HG03378 (cell line): Measurements from ENCODE around the gene NPB.

Experiments
- ATAC-seq: cut with Tn5 transposase; IDR thresholded peaks from one replicate; pipeline ENCODE4 v1.9.1; 2021; ENCODE audit warnings: mild to moderate bottlenecking, moderate library complexity; ENCODE audit not compliant: unreplicated experiment

NPB gene

DNA sequence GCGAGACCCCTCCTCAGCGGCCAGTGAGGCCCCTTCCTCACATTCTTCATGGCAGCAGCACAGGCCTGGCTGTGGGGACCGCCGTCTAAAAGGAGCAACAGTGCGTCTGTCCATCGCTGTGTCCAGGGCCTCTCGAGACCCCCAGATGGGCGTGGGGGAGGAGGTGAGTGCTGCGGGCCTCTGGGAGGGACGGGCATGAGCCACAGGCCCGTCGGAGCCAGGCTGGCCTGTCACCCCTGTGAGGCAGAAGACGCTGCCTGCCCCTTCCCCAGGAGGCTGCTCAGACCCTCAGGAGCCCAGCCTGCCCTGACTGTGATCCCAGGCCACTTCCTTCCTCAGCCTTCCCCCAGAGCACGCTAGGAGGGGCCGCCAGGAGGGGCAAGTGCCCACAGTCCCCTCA, 37.2 kb downstream of the NPB start:
- ATAC-seq = no peak

DNA sequence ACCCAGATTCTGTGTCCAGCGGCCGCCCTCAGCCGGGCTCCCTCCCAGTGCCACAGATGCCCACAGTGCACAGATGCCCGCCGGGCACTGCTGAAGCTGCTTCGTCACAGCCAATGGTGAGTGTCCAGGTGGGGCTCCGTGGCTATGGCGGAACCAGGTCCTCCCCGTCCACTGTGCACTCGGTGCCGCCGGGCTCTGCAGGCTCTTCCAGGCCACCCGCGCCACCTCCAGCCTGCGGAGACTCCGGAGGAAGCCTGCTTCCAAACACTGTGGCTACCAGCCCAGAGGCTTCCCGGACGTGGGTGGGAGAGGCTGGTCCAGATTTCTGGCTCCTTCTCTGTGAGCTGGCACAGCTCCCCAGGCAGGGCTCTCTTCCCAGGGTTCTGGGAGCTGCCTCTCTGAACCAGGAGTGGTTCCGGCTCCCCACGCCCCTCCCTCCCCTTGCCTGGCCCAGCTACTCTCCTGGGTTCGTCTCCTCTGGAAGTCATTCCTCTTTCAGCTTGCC, 37.9 kb downstream of the NPB start:
- no peak for ATAC-seq

DNA sequence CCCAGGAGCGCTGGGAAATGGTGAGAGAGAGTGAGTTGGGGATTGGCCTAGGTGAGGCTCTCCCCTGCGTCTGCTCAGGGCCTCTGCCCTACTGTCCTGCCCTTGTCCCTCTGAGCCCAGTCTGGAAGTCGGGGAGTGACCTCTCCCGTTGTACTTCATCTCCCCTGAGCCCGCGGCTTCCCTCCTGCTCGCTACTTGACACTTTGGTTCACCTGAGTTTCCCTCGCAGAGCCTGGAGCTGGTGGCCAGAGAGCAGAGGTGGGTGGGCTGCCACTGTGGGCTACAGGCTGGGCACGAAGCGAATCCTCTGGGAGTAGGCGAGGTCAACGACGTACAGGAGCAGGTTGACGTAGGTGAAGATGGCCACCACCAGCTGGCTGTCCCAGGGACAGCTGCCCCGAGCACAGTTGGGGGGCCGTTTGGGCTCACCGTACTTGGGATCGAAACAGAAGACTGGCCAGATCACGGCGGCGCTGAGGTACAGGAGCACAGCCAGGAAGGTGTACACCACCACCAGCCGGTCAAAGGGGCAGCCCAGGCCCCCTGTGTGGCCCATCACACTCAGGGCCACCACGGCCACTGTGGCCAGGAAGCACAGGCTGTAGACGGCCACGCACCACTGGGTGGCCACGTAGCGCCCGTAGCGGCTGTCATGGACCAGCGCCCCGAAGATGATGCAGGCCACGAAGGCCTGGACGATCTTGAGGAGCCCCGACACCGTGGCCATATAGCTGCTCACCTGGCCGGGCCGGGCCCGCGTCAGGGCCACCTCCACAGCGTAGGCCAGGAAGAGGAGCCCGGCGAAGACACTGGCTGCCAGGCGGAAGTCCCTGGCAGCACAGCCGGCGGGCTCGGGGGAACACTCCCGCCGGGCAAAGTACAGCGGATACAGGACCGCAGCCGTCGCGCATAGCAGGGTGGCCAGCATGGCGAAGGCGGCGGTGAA, 38.8 kb downstream of the NPB start:
- ATAC-seq = no peak

DNA sequence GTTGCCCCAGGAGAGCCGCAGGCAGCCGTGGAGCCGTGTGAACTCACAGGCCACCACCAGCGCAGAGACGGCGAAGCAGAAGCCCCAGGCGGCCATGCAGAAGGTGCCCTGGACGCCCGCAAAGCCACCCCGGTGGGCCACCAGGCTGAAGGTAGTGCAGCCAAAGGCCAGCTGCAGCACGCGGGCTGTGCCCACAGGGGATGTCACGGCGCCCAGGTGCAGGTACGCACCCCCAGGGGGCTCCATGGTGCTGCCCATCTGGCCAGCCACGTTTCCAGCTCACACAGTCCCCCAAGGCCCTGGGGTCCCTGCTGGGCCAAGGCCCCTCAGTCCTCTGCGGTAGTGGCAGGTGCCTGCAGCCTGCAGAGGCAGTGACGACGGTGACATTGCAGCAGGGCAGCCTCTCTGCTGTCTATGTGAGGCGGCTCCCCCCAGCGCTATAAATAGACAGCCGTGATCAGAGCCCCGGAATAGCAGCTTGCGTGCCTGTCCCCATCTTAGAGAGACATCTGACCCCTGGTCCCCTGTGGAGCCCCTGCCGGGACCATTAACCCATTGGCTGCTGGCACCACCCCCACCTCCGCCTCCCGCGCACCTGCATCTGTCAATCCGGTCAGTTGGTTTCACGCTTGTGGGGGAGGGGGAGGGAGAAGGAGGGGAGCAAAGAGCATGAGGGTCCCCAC, 39.6 kb downstream of the NPB start:
- no peak for ATAC-seq

DNA sequence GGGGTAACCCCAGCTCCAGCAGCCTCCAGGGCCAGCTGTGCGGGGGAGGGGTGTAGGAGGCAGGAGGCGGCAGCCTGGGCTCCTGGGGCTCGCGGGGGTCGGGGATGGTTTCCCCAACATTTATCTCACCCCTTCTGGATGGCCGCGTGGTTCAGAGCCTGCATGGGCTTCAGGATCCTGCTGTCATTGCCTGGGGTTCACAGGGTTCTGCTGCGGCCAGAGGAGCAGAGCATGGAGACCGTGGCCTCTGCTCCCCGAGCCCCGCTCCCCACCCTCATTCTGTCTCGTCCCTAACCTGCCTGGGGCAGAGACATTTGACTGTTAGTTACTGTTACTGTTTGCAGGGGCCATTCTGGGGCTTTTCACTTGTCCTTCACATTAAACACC, 40.1 kb downstream of the NPB start:
- no peak for ATAC-seq

DNA sequence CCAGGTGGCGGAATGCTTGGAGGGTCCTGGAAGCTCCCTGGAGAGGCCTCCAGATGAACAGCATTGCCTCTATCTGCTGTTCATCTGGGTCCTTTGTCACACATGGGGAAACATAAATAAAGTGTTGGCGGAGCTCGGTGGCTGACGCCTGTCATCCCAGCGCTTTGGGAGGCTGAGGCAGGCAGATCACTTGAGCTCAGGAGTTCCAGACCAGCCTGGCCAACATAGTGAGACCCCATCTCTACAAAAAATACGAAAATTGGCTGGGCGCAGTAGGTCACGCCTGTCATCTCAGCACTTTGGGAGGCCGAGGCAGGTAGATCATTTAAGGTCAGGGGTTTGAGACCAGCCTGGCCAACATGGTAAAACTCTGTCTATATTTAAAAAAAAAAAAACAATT, 42.8 kb downstream of the NPB start:
- no peak for ATAC-seq

DNA sequence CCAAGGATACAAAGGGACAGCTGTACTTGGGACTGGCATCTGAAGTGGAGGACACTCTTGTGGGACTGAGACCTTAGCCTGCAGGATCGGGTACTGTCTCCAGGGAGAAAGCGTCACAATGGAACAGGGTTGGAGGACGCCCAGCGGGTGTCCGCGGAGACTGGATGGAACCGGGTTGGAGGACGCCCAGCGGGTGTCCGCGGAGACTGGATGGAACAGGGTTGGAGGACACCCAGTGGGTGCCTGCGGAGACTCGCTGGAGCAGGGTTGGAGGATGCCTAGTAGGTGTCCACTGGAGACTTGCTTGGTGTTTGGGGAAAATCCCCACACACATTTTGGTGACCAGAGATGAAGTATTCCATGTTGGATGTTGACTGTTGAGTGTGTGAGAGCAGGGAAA, 45.2 kb downstream of the NPB start, which contains the start of gene MYADML2:
MYADML2 (minus strand) TSS at position 45 of the 400 bp plus-strand sequence. CDS start 5,492 bp downstream, outside the sequence.
- ATAC-seq = no peak

DNA sequence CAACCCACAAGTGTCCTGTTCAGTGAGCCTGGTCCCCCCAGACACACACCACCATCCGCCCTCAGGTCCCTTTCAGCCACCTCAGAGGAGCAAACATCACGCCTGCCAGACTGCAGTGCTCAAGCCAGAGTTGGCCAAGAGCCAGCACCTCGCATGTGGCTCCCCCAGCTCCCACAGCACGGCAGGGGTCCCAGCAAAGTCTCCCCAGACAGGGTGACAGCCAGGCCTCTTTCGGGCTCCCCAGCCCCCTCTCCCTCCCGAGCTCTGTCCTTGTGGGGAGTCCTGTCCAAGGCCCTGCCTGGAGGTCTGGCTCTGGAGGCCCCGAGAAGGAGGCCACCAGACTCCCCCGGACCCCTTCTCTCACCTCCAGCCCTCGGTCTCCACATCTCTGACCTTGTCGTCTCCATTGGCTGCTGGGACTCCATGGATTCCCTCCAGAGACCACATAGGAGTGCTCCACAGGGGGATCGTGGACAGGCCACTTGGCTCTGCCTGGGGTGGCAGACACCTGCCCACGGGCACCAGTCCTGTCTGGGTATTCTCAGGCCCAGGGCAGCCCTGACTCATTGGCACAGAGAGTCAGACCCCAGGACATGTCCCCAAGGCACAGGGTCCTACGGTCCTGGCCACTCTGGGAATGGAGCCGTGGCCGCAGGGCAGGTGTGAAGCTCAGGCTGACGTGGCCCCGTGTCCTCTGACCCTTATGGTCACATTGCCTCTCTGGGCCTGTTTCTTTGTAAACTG, 46.8 kb downstream of the NPB start:
- no peak for ATAC-seq

DNA sequence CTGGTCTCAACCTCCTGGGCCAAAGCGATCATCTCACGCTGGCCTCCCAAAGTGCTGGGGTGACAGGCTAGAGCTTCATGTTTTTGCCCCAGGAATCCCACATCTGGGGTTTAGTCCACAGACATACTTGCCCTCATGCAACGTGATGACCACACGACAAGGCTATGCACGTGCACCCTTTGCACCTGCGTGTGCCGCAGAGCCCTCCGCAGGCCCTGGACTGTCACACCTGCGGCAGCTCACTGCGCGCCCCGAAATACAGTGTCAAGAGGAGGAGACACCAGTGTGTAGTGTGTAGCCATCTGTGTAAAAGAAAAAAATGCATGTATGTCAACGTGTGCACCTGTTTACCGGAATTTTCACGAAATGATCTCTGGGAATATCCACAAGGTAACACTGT, 48.5 kb downstream of the NPB start:
- no peak for ATAC-seq

DNA sequence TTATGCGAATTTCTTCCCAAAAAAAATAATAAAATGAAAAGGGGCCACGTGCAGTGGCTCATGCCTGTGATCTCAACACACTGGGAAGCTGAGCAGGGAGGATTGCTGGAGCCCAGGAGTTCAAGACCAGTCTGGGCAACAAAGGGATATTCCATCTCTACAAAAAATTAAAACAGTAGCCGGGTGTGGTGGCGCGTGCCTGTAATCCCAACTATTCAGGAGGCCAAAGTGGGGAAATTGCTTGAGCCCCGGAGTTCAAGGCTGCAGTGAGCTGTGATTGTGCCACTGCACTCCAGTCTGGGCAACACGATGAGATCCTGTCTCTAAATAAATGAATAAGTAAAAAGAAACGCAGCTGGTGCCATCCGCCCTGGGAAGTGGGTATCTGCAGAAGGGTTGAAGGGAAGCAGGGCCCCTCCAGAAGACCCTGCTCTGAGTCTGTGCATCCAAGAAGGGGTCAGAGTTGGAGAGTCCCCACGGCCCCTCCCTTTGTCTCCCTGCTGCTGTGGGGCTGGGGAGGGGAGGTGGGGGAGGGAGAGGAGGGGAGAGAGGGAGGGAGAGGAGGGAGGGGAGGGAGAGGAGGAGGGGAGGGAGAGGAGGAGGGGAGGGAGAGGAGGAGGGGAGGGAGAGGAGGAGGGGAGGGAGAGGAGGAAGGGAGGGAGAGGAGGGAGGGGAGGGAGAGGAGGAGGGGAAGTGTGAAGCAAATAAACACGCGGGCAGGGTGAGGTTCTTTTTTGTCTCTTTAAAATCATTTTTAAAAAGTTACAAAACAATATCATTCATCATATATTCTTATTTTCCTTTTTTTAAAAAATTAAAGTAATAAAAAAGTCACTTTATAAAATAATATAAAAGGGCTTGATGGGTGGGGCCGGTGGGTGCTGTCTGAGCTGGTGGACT, 50.0 kb downstream of the NPB start:
- no peak for ATAC-seq
